A549 (cell line): ENCODE results near the gene KIR2DL3. TPM values are rescaled to one million over a fixed set of nuclear protein-coding genes. Genes with fewer than 3 reads are reported as not detected.
A peak's percentile ranks its signal among the peaks of the same experiment; 100 is the strongest.
"Not testable (repeated sequence)": the region's sequence is repeated elsewhere in the genome, so short reads cannot be mapped to it uniquely, and the experiment has no call there.

ENCODE experiments used
- ATAC-seq, 2 experiments: fragments of 200-7000 bp in 1 of 2; fragments of >200 bp in 1 of 2; cut with Nextera tagmentation in 1 of 2; cut with Tn5 transposase in 1 of 2; 3 replicates each; pipeline versions ENCODE4 v1.8.0 to v1.9.1; 2018 to 2020; ENCODE audit warnings: mild to moderate bottlenecking in 1 of 2, moderate library complexity in 1 of 2
- CTCF ChIA-PET: fragments of 300-600 bp; sonication (Branson Sonifier 250); formaldehyde crosslinking; extraction: SDS; loops from one replicate; lab custom pipeline; 2021; ENCODE audit warnings: antibody characterized with exemption, inconsistent platforms; lab: Yijun Ruan, JAX
- POLR2A ChIA-PET: fragments of 350-600 bp; formaldehyde crosslinking; extraction: SDS; loops from one replicate; lab custom pipeline; 2021; ENCODE audit warnings: antibody characterized with exemption, inconsistent platforms; lab: Yijun Ruan, JAX
- DNase-seq, 2 experiments: peaks; one replicate each; pipeline versions ENCODE4 v3.0.0 to v3.0.0-alpha.2; 2011 to 2016; ENCODE audit warnings: low read depth in 1 of 2, low spot score in 1 of 2
- FAIRE-seq: peaks from 2 replicates; lab custom pipeline; 2011; peaks lifted over from hg19 to GRCh38; lab: Jason Lieb, UNC
- H3K27ac ChIP-seq, 2 experiments: fragments of >200 bp; sonication (Bioruptor Twin); formaldehyde crosslinking; 3 replicates each; pipeline ENCODE4 v1.5.1; 2016 to 2017
- H3K4me1 ChIP-seq: fragments of >200 bp; sonication (Bioruptor Twin); formaldehyde crosslinking; 3 replicates; pipeline ENCODE4 v1.6.1; 2016
- H3K4me2 ChIP-seq: fragments of >200 bp; sonication (Bioruptor Twin); formaldehyde crosslinking; 3 replicates; pipeline ENCODE4 v1.6.1; 2016
- H3K4me3 ChIP-seq: fragments of >200 bp; sonication (Bioruptor Twin); formaldehyde crosslinking; 3 replicates; pipeline ENCODE4 v1.5.1; 2016
- H3K9me3 ChIP-seq: fragments of >200 bp; sonication (Bioruptor Twin); formaldehyde crosslinking; 3 replicates; pipeline ENCODE4 v1.6.1; 2016
- WGBS: methylation state at CpG from one replicate; pipeline ENCODE4 v1.1.6; 2017; ENCODE audit errors: missing lambda C conversion rate; 5-methylcytosine and 5-hydroxymethylcytosine counted together
- polyA plus RNA-seq, 4 experiments: library from polyadenylated mRNA; depleted of rRNA in 3 of 4; stranded (reverse); fragments of >200 nt; fragmentation: RNase III in 1 of 4; extraction: RNeasy Plus Mini Kit Qiagen cat#74134 plus additional on column Dnase treatment in 1 of 4; gene quantifications; 2 replicates in 3 of 4; 3 replicates in 1 of 4; pipeline ENCODE4 v1.2.3, GENCODE V29; 2011 to 2017

KIR2DL3 gene
- polyA plus RNA-seq, 2 of the 4 experiments (the other 2 are of a cell fraction): not detected

DNA sequence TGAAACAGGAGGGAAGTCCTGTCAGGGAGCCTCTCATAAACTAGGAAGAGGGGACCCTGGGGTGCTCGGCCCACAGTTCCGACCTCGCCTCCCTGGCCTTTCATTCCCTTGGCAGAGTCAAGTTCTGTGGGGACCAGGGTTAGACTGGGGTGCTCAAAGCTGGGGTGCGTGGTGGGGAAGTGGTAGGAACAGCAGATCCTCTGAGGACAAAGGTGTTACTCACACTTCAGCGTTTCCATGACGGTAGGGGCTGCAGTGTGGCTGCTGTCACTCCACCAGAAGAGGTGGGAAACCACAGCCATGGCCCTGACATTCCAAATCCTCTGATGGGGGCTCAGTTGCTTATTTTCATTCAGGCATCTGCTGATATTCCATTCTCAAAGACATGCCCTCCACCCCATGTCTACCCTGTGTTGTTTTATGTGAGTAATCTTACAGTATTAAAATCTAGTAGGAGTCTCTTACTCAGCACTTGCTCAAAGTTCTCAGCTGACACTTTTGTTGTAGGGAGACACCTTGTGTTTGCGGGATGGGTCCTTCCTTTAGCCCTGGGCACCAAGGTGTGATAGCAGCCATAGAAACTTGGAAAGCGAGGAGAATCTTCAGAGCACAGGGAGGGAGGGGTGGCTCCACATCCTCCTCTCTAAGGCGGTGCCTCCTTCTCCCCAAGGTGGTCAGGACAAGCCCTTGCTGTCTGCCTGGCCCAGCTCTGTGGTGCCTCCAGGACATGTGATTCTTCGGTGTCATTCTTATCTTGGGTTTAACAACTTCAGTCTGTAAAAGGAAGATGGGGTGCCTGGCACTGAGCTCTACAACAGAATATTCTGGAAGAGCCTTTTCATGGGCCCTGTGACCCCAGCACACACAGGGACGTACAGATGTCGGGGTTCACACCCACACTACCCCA, 18.1 kb downstream of the KIR2DL3 start:
- CTCF ChIA-PET, H3K4me1 ChIP-seq, POLR2A ChIA-PET, H3K4me2 ChIP-seq, H3K9me3 ChIP-seq, ATAC-seq, DNase-seq, H3K4me3 ChIP-seq, H3K27ac ChIP-seq, FAIRE-seq: not testable (repeated sequence)
- WGBS: 8% methylated on average over 11 of the region's 12 CpGs

DNA sequence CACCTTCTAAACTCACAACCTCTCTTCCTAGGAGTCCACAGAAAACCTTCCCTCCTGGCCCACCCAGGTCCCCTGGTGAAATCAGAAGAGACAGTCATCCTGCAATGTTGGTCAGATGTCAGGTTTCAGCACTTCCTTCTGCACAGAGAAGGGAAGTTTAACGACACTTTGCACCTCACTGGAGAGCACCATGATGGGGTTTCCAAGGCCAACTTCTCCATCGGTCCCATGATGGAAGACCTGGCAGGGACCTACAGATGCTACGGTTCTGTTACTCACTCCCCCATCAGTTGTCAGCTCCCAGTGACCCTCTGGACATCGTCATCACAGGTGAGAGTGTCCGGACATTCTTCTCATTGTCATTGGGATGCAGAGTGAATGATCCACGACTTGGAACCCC, 20.3 kb downstream of the KIR2DL3 start:
- ATAC-seq, DNase-seq, H3K27ac ChIP-seq, H3K4me3 ChIP-seq, H3K4me1 ChIP-seq, FAIRE-seq, H3K4me2 ChIP-seq, POLR2A ChIA-PET, H3K9me3 ChIP-seq, CTCF ChIA-PET: not testable (repeated sequence)
- WGBS: 1% methylated on average over 6 of the region's 6 CpGs

DNA sequence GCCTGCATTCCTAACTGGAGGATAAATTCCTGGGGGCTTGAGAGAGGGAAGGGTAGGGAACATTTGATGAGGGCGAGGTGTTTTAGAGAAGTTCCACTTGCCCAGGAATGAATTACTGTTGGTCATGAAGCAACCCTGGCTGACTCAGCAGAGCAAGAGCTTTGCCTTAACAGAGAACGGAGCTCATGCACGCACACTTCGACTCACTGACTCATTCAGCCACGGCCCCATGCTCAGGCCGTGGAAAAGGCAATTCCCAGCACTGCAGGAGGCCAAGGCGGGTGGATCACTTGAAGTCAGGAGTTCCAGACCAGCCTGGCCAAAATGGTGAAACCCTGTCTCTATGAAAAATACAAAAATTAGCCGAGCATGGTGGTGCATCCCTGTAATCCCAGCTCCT, 25.9 kb downstream of the KIR2DL3 start:
- H3K27ac ChIP-seq, CTCF ChIA-PET, H3K4me2 ChIP-seq, ATAC-seq, H3K4me1 ChIP-seq, H3K4me3 ChIP-seq, POLR2A ChIA-PET, H3K9me3 ChIP-seq, FAIRE-seq: not testable (repeated sequence)
- 3% methylated on average over 8 of the region's 8 CpGs for WGBS
- DNase-seq: peak in 1 of 2 experiments; percentile 19

DNA sequence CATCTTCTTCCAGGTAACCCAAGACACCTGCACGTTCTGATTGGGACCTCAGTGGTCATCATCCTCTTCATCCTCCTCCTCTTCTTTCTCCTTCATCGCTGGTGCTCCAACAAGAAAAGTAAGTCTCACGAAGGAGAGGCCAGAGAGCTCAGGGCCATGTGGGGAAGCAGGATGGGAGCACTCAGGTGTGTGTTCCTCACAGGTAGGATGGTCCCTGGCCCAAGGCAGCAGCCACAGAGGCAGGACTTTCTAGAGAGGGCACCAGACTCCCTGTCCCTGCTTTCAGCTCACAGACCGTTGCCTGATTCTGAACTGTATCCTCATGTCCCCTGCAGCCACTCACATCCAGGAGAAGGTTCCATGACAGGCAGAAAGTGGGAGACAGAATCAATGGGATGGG, 28.2 kb downstream of the KIR2DL3 start:
- CTCF ChIA-PET: interaction anchor here (0.5 kb wide), 1 partner anchor 122 kb away, joined by 3 read pairs; no protein-coding TSS in a partner anchor
- FAIRE-seq: not testable (repeated sequence)

DNA sequence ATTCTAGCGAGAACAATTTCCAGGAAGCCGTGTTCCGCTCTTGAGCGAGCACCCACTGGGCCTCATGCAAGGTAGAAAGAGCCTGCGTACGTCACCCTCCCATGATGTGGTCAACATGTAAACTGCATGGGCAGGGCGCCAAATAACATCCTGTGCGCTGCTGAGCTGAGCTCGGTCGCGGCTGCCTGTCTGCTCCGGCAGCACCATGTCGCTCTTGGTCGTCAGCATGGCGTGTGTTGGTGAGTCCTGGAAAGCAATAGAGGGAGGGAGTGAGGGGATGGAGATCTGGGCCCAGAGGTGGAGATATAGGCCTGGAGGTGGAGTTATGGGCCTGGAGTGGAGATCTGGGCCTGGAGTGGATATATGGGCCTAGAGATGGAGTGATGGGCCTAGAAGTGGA, 31.3 kb downstream of the KIR2DL3 start, which contains the start of gene KIR2DL1:
KIR2DL1 (plus strand) TSS at position 148 of the 400 bp plus-strand sequence; CDS start at position 206, 58 bp downstream.
- H3K4me3 ChIP-seq, FAIRE-seq, POLR2A ChIA-PET, DNase-seq, H3K9me3 ChIP-seq, ATAC-seq, H3K4me1 ChIP-seq, CTCF ChIA-PET, H3K27ac ChIP-seq, H3K4me2 ChIP-seq: not testable (repeated sequence)
- 84% methylated on average over 15 of the region's 15 CpGs for WGBS

More for the DNA sequence above, 28.2 kb downstream of the KIR2DL3 start:
- WGBS: 5% methylated on average over 4 of the region's 4 CpGs
- H3K4me1 ChIP-seq, DNase-seq, H3K9me3 ChIP-seq, H3K27ac ChIP-seq, H3K4me2 ChIP-seq, ATAC-seq, H3K4me3 ChIP-seq, POLR2A ChIA-PET: not testable (repeated sequence)

DNA sequence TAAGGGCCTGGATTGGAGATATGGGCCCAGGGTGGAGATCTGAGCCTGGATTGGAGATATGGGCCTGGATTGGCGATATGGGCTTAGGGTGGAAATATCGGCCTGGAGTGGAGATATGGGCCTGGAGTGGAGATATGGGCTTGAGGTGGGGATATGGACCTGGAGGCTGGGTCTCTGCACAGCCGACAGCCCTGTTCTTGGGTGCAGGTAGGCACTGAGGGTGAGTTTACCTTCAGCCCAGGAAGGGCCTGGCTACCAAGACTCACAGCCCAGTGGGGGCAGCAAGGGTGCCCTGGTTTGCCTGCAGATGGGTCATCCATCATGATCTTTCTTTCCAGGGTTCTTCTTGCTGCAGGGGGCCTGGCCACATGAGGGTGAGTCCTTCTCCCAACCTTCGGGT, 32.2 kb downstream of the KIR2DL3 start:
- ATAC-seq, H3K9me3 ChIP-seq, FAIRE-seq, H3K27ac ChIP-seq, CTCF ChIA-PET, H3K4me3 ChIP-seq, DNase-seq, H3K4me1 ChIP-seq, H3K4me2 ChIP-seq, POLR2A ChIA-PET: not testable (repeated sequence)
- 26% methylated on average over 4 of the region's 4 CpGs for WGBS

DNA sequence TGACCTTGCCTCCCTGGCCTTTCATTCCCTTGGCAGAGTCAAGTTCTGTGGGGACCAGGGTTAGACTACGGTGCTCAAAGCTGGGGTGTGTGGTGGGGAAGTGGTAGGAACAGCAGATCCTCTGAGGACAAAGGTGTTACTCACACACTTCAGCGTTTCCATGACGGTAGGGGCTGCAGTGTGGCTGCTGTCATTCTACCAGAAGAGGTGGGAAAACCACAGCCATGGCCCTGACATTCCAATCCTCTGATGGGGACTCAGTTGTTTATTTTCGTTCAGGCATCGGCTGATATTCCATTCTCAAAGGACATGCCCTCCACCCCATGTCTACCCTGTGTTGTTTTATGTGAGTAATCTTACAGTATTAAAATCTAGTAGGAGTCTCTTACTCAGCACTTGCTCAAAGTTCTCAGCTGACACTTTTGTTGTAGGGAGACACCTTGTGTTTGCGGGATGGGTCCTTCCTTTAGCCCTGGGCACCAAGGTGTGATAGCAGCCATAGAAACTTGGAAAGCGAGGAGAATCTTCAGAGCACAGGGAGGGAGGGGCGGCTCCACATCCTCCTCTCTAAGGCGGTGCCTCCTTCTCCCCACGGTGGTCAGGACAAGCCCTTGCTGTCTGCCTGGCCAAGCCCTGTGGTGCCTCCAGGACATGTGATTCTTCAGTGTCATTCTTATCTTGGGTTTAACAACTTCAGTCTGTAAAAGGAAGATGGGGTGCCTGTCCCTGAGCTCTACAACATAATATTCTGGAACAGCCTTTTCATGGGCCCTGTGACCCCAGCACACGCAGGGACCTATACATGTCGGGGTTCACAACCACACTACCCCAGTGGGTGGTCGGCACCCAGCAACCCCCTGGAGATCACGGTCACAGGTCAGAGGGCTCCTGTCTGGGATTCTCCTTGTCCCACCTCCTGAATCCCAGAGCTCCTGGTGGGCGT, 33.0 kb downstream of the KIR2DL3 start:
- FAIRE-seq, CTCF ChIA-PET, POLR2A ChIA-PET, H3K4me2 ChIP-seq, H3K27ac ChIP-seq, H3K4me1 ChIP-seq, H3K4me3 ChIP-seq, ATAC-seq, H3K9me3 ChIP-seq: not testable (repeated sequence)
- DNase-seq: peak in 1 of 2 experiments; percentile 9
- WGBS: 5% methylated on average over 12 of the region's 15 CpGs

DNA sequence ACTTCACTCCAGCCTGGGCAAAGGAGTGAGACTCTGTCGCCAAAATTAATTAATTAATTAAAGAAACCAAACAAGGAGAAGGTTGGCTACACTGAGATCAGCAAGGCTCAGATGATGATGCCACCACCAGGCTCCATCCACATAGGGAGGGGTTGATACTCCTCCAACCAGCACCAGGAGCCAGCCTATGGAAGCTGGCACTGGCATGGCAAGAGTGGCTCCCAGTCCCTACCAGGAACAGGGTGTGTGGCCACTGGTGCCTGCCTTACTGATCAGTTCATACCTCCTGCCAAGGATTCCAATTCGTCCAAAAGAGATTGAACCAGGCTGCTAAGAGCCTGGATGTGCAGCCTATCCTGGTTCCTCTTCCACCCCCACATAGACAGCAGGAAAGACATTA, 34.4 kb downstream of the KIR2DL3 start:
- DNase-seq, POLR2A ChIA-PET: not testable (repeated sequence)
- WGBS: 6% methylated on average over 2 of the region's 2 CpGs

DNA sequence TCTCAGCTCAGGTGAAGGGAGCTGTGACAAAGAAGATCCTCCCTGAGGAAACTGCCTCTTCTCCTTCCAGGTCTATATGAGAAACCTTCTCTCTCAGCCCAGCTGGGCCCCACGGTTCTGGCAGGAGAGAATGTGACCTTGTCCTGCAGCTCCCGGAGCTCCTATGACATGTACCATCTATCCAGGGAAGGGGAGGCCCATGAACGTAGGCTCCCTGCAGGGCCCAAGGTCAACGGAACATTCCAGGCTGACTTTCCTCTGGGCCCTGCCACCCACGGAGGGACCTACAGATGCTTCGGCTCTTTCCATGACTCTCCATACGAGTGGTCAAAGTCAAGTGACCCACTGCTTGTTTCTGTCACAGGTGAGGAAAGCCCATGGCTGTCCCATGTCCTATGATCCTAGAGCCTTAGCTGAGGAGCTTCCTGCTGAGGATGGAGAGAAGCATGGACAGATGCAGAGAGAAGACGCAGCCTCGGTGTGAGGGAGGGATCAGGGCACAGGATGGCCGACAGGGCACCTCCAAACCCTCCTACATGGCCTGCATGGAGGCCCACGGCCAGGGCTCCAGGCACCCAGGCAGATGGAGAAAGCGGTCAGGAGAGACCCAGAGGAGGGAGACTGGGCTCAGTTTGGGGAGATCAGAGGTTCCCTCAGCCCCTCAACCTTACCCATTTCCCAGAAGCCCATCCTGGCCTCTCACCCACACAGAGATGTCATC, 36.9 kb downstream of the KIR2DL3 start:
- DNase-seq, H3K27ac ChIP-seq, POLR2A ChIA-PET, ATAC-seq, FAIRE-seq, H3K4me1 ChIP-seq, H3K4me2 ChIP-seq, CTCF ChIA-PET, H3K9me3 ChIP-seq, H3K4me3 ChIP-seq: not testable (repeated sequence)
- 8% methylated on average over 12 of the region's 12 CpGs for WGBS

More for the DNA sequence above, 34.4 kb downstream of the KIR2DL3 start:
- H3K4me1 ChIP-seq, H3K27ac ChIP-seq, CTCF ChIA-PET, H3K9me3 ChIP-seq, FAIRE-seq, ATAC-seq, H3K4me2 ChIP-seq, H3K4me3 ChIP-seq: not testable (repeated sequence)

DNA sequence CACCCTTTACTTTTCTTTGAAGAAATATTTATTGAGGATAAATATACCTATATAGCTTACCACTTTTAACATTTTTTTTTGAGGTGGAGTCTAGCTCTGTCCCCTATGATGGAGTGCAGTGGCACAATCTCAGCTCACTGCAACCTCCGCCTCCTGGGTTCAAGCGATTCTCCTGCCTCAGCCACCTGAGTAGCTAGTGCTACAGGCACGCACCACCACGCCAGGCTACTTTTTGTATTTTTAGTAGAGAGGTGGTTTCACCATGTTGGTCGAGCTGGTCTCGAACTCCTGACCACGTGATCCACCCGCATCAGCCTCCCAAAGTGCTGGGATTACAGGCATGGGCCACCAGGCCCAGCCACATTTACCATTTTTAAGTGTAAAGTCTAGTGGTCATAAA, 37.5 kb downstream of the KIR2DL3 start:
- H3K4me1 ChIP-seq, ATAC-seq, H3K9me3 ChIP-seq, POLR2A ChIA-PET, H3K27ac ChIP-seq, H3K4me3 ChIP-seq, CTCF ChIA-PET, FAIRE-seq, DNase-seq, H3K4me2 ChIP-seq: not testable (repeated sequence)
- WGBS: 24% methylated on average over 8 of the region's 8 CpGs
